ENCODE data around the gene SEMA3B. TPM values are rescaled to one million over a fixed set of nuclear protein-coding genes. Genes with fewer than 3 reads are reported as not detected.
A peak's percentile ranks its signal among the peaks of the same experiment; 100 is the strongest.

SEMA3B gene
- total RNA-seq, 1 experiment from 2014 or later: 7.3 TPM

DNA sequence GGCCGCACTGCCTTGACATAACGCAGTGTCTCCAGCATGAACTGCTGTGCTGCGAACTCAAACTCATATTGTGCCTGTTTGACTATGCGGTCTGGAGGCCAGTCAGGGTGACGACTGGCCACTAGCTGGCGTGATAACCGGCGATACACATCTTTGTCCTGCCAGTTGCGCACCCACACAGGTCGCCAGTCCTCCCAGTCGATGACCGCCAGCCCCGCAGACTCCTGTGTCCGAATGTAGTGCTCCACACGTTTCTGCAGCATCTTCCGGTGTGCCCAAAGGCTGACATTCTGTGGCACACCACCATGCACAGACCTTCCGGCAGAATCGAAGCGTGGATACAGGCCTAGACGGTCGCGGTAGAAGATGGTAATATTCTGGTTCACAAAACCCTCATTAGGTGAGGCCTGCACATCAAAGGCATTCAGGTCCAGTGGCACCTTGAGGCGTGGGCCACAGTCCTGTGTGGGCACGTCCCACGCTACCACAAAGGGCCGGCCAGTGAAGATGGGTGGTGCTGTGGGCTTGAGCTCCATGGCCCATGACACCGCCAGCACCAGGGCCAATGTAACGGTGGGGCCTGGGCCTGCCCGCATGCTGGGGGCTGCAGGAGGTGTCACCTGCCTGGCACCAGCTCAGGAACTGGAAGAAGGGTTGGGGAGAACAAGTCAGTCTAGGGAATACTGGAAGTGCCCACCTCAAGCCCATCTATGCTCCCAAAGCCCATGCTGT is 51.1 kb downstream of the SEMA3B start:
- Mint-ChIP-seq H3K27me3 (ENCODE audit: low read depth) (no peaks in the 10 kb centered on the region), H3K27ac (peak overlapping the region; percentile 44; the same call in 1 of the 2 replicates), H3K4me3 (peak overlapping the region; percentile 93), H3K4me1 (peaks cover 40% of the 10 kb centered on the region), H3K36me3 (peaks cover 36% of the 10 kb centered on the region), H3K9me3 (no peaks in the 10 kb centered on the region)
- ATAC-seq: no peak
- TF ChIP-seq ESRRA (CRISPR knock-in tag; IDR thresholded peaks at IDR 0.05; ENCODE audit: borderline replicate concordance) (no peak), EMX1 (CRISPR knock-in tag; IDR thresholded peaks at IDR 0.05) (no peak), SP1 (CRISPR knock-in tag; conservative IDR thresholded peaks at IDR 0.05) (no peak), ZNF121 (CRISPR knock-in tag; IDR thresholded peaks at IDR 0.05) (0 out of 2 replicates have a peak, but pooled peaks have one; percentile 4), STAT6 (CRISPR knock-in tag; conservative IDR thresholded peaks at IDR 0.05; ENCODE audit: low read depth) (no peak; the same call in 1 of the 2 replicates), E2F1 (CRISPR knock-in tag; IDR thresholded peaks at IDR 0.05) (no peak), RELA (CRISPR knock-in tag; IDR thresholded peaks at IDR 0.05; ENCODE audit: borderline replicate concordance) (no peak)
- CTCF ChIA-PET: interaction anchor here (0.7 to 5.5 kb wide), 10 partner anchors 8 to 292 kb away, joined by 3 to 95 read pairs (median 4); partner anchors contain the start of genes CISH, HYAL1, HYAL3 and IFRD2
- POLR2A ChIA-PET: no interaction called here
- DNase-seq (ENCODE audit: low spot score): no peak

DNA sequence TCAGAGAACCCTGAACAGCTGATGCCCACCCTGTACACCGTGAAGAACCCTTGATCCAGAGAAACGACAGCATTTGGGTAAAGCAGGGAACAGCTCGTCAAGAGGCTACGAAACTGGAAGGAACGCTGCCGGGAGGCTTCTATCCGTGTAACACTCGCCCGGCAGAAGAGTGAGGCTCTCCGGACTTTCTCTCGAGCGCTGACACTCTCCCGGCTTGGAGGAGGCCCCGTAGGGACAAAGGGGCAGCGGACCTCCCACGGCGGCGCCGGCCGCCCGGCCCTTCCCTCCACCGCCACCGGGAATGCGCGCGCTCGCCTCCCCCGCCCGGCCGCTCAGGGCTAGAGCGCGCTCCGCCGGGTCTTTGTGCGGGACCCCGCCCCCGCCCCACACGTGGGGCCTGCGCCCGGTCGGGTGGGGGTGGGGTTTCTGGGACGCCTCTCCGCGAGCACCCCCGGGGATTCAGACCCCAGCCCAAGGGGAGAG is 51.9 kb downstream of the SEMA3B start:
- ATAC-seq (peak; percentile 26), DNase-seq (ENCODE audit: low spot score) (peak; percentile 81)
- ChIA-PET POLR2A (interaction anchor here (0.6 to 2.0 kb wide), 5 partner anchors 16 to 124 kb away, joined by 3 to 8 read pairs (median 5); partner anchors contain the start of genes HYAL3 and NAA80), CTCF (interaction anchor here (0.6 to 5.5 kb wide), 39 partner anchors 12 to 1382 kb away, joined by 3 to 95 read pairs (median 4); partner anchors contain the start of genes CISH, CYB561D2, HEMK1 and HYAL1)
- H3K27ac Mint-ChIP-seq: peak overlapping the region; percentile 44
- H3K9me3 Mint-ChIP-seq: no peaks in the 10 kb centered on the region
- H3K36me3 Mint-ChIP-seq: peaks cover 35% of the 10 kb centered on the region
- no peaks in the 10 kb centered on the region for H3K27me3 Mint-ChIP-seq (ENCODE audit: low read depth)
- H3K4me1 Mint-ChIP-seq: peaks cover 40% of the 10 kb centered on the region
- H3K4me3 Mint-ChIP-seq: peak overlapping the region; percentile 93
- TF ChIP-seq NR2C2 (CRISPR knock-in tag; IDR thresholded peaks at IDR 0.05) (no peak), FOXK1 (CRISPR knock-in tag; IDR thresholded peaks at IDR 0.05) (no peak; the same call in 1 of the 2 replicates), ZNF423 (CRISPR knock-in tag; IDR thresholded peaks at IDR 0.05) (no peak), AFF4 (CRISPR knock-in tag; IDR thresholded peaks at IDR 0.05; ENCODE audit: borderline replicate concordance) (no peak), JUN (CRISPR knock-in tag; IDR thresholded peaks at IDR 0.05) (no peak), ATF3 (CRISPR knock-in tag; conservative IDR thresholded peaks at IDR 0.05) (no peak), NR1H2 (CRISPR knock-in tag; IDR thresholded peaks at IDR 0.05) (no peak), GABPB1 (CRISPR knock-in tag; IDR thresholded peaks at IDR 0.05) (no peak), HMGXB4 (CRISPR knock-in tag; IDR thresholded peaks at IDR 0.05) (no peak), ZNF138 (CRISPR knock-in tag; conservative IDR thresholded peaks at IDR 0.05) (no peak), OVOL2 (CRISPR knock-in tag; IDR thresholded peaks at IDR 0.05; ENCODE audit: borderline replicate concordance) (no peak), HMGA2 (CRISPR knock-in tag; IDR thresholded peaks at IDR 0.05) (no peak), SOX15 (CRISPR knock-in tag; IDR thresholded peaks at IDR 0.05) (no peak), CREB1 (CRISPR knock-in tag; IDR thresholded peaks at IDR 0.05) (no peak), E2F5 (CRISPR knock-in tag; IDR thresholded peaks at IDR 0.05) (no peak), SMAD4 (CRISPR knock-in tag; IDR thresholded peaks at IDR 0.05) (no peak)
- TF ChIP-seq, protein P1, sequence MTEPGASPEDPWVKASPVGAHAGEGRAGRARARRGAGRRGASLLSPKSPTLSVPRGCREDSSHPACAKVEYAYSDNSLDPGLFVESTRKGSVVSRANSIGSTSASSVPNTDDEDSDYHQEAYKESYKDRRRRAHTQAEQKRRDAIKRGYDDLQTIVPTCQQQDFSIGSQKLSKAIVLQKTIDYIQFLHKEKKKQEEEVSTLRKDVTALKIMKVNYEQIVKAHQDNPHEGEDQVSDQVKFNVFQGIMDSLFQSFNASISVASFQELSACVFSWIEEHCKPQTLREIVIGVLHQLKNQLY (CRISPR knock-in tag; IDR thresholded peaks at IDR 0.05): no peak
